Fibroblast of skin of right biceps (primary cell): ENCODE measurements around the gene ZBTB6.

Experiments used
- DNase-seq: peaks from one replicate; pipeline ENCODE4 v3.0.0-alpha.2; 2013

Gene ZBTB6

GRCh38 chr9:122912964-122913673 lies at the start of gene ZBTB6:
TSS of gene ZBTB6 (minus strand) at chr9:122913323. CDS start at chr9:122912072, 1,251 bp downstream.
- DNase-seq = peak; percentile 88

- no peak for DNase-seq
Observed at GRCh38 chr9:122961139-122961538, 48.0 kb upstream of the ZBTB6 start.

GRCh38 chr9:122955961-122956360 lies 42.8 kb upstream of the ZBTB6 start:
- no peak for DNase-seq

DNA sequence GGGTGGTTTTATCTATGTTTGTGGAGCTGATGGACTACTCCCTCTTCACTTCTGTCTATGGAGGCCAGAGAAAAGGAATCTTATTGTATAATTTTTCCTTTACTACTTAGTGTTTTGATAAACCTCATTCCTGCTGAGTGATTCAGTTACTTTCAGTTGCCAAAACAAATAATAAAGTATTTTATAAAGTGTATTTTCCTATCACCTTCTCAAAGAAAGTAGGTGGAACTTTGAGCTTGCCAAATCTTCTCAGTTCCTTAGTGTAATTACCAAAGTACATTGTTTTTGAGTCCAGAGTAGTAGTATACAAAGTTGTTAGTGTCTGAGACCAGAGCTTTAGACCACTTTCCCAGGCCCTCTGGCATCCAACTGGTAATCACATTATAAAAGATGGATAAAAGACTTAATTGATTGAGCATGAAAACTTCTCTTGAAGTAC lies 41.1 kb upstream of the ZBTB6 start:
- peak; percentile 47 for DNase-seq

- no peak for DNase-seq
Observed at GRCh38 chr9:122951056-122951455, 37.9 kb upstream of the ZBTB6 start.

DNA sequence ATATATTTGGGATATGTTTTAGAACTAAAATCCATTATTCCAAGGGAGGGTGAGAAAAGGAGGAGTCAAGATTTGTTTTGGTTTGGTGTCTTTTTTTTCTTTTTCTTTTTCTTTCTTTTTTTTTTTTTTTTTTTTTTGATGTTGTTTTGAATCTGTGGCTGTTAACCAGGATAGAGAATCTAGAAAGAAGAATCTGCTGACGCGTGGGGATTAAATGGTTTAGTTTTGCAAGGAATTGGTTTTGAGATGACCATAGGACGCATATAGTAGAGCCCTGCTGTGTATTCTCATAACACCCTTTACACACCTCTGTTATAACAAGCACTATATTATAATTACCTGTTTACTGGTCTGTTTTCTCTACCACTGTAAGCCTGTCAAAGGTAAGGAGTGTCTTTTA lies 37.1 kb upstream of the ZBTB6 start:
- DNase-seq = no peak

DNA sequence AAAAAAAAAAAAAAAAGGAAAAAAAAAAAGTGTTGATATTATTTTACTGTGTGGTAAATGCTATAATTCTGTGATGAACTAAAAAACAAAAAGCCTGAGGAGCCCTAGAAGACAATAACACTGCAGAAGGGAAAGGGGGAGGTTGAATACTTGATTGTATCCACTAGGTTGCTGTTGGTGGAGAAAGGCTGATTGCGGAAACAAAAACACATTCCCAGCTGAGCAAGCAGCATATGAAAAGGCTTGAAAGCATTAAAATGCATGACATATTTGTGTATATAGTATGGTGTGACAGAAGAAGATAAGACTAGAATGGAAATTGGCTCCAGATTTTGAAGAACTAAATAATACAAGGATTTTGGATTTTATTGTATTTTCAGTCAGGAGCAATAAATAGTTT lies 36.6 kb upstream of the ZBTB6 start:
- DNase-seq = peak; percentile 15

DNA sequence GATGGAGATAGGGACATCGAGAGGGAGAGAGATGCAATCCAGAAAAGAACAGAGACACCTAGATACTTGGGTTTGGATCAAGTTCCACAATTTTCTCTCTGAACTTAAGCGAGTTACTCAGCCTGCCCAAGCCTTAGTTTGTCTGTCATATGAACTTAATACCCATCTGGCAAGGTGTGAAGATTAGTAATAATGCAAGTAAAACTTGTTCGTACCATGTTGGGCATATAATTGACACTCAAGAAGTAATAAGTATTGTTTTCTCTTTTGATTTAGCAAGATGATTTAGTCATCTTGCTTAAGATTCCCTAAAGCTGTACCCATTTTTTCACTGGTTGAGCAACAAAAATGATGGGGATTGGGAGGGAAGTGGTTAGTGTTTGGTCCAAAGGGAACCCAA lies 35.2 kb upstream of the ZBTB6 start:
- DNase-seq = no peak

DNA sequence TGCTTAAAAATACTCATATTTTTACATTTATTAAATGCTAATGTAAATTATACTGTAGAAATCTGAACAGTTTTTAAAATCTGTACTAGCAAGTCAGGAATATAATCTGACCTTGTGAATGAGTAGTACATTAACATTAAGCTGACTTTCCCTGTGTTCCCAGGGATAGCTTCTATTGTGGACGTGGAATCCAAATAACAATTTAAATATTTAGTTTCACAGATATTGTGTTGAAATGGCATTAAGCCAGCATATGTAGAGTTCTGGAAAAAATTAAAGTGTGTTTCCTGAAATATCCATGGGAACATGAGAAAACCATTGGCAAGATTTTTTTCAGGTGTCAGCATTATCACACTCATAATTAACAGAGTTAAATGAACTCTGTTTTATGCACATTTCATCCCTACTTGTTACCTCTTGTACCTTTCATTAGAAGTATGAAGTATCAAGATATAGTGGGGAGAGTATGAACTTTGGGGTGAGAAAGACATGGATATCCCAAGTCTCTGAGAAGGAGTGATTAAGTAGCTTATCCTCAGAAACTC lies 33.4 kb upstream of the ZBTB6 start:
- no peak for DNase-seq

DNA sequence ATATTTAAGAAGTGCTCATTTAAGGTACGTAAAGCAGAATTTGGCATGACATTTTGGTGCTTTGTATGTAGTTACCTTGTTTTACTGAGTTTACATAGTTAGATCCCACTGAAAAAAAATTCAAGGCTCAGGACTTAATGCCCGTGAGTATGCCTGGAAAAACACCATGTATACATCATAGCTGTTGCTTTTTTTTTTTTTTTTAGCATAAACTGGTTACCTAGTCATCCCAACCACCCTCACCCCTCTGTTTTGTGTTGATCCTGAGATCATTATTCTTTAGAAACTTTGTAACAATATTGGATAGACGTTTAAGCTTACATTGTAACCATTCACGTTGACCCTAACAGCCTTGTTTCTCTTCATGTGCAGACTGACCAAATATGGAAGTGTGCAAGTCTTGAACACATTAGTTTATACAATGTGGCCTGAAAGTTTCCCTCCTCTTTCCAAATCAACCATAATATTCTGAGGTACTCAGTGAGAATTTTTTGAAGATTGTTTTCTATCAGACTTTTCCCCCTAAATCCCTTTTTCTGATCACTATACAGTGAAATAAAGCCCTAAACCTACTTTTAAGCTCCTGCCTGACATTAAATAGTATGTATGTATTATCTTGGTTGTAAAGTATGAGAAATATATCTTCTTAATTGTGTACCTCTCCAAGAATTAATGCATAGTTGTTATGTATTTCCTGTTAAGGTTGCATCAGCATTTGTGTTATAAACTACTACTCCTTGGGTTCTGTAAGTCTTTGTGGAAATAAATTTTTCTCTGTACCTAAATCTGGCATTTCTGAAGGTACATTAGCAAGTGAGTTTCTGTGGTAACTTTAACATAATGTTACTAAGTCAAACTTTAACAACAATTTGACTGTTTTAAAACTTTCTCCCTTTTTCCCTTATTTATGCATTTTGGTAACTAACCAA lies 32.1 kb upstream of the ZBTB6 start:
- no peak for DNase-seq

DNA sequence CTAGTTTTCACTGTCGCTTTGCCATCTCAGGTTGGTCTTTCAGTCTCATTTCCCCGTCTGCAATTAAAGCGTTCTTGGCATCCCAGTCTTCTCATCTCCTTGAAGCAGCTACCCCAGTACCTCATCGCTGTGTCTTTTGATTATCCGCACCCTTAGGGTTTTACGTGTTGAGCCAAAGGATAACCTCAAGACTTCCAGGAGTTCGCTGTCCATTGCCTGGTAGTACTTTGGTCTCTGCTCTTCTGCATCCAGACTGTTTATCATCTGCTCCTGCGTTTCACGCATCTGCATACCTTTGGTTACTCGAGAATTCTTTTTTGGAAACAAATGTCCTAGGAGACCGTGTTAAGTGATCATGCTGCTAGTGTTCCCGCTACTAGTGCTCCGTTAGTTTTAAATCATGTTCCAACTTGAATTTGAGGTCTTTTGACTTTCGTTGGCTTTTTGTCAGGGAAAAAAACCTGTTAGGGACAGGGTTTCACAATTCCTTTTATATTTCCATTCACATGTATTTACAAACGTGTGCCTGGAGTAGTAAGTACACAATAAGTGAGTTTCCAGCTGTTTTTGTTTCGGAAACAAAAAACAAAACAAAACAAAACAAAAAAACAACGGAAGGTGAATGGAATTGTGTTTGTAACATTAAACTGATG lies 28.6 kb upstream of the ZBTB6 start:
- peak; percentile 49 for DNase-seq

DNA sequence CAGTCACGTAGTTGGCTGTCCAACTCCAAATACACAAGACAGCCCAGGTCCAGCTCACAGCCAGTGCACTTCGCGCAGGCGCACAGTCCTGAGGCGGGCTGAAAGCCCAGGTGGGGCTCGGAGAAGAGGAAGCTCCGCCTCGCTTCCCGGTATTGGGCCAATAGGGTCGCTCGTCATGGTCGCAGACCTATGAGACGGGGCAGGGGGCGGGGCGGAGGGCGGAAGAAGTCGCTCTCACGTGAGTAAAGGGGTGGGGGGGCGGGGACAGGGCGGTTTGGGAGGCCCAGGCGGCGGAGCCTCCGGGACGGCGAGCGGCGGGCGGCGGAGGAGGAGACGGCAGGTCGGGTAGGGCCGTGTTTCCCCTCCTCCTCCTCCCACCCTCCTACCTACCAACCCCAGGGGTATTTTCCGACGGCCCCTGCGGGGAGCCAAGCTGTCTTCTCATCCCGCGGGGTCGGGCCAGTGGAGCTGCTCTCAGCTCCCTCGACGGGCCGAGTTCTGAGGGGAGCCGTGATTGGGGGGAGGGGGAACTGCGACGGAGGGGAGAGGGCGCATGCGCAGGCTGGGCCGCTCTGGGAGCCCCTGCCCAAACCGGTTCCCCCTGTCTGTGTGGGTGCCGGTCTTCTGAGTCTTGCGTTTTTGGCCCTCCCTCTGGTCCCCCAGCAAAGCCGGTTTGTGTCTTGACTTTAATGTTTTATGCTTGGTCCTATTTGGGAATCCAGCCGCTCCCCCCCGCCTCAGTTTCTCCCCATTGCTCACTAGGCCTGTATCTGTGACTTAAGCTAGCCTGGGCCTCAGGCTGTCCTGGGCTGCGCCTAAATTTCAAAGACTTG lies 27.8 kb upstream of the ZBTB6 start, which contains the start of gene RABGAP1:
RABGAP1 (plus strand) TSS at position 272 of the 833 bp plus-strand sequence. CDS start 16,040 bp downstream, outside the sequence.
- peak; percentile 98 for DNase-seq

DNA sequence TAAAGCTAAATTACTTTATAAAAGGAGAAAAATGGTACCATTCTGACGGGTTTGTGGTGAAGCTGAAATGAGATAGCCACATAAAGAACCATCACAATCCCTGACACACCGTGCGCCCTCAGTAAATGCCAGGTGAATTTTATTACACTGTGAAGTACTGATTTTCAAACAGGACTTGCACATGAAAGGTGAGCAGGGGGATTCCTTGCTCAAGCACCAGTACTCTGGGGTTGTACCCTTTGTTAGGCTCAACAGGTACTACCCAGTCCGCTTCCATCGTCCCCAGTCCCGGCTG lies 27.3 kb upstream of the ZBTB6 start:
- DNase-seq = no peak

DNA sequence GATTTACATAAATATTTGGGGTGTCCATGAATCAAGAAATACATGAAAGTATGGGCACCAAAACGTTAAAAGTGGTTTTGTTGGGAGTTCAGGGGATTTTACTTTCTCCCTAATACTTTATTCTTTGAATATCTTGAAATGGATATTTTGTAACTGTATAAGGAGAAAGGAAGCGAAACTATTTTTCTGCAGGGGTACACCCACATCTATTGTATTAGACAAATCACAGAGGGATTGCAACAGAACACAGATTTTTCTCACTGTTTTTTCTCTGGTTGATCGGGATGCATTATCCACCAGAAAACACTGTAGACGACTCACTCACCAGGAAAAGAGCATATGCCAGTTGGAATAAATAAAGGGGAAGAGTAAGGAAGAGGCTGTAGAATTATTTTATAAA lies 26.5 kb upstream of the ZBTB6 start:
- no peak for DNase-seq

- no peak for DNase-seq
Observed at GRCh38 chr9:122936883-122937282, 23.8 kb upstream of the ZBTB6 start.

GRCh38 chr9:122936464-122936863 lies 23.3 kb upstream of the ZBTB6 start:
- no peak for DNase-seq

GRCh38 chr9:122931226-122932121 lies 18.4 kb upstream of the ZBTB6 start, which contains the start of gene ZBTB26:
TSS of gene ZBTB26 (minus strand) at chr9:122931512. CDS start at chr9:122919934, 11,578 bp downstream.
- DNase-seq = peak; percentile 92

- DNase-seq = no peak
Observed at GRCh38 chr9:122930541-122931225, 17.6 kb upstream of the ZBTB6 start.

DNA sequence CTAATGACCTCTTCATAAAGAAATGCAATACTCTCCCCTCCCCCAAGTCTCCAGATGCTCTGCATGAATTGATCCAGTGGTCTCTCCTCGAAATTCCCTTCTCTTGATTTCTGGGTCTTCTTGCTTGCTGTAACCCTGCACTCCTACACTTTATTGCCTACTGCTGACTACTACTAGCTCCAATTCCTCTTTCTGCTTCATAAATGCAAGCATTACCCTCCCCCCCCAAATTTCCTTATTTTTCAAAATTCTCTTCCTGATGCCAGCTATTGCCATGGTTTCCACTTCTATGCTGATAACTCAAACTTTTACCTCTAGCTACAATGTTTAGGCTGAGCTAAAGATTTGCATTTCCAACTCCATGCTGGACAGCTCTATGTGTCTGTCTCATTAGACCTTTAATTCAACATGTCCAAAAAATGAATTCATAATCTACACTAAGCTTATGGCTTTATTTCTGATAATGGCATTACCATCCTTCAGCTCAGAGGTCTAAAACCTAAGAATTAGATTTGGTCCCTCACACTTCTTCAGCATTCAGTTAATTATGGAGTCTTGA lies 16.8 kb upstream of the ZBTB6 start:
- DNase-seq = no peak

DNA sequence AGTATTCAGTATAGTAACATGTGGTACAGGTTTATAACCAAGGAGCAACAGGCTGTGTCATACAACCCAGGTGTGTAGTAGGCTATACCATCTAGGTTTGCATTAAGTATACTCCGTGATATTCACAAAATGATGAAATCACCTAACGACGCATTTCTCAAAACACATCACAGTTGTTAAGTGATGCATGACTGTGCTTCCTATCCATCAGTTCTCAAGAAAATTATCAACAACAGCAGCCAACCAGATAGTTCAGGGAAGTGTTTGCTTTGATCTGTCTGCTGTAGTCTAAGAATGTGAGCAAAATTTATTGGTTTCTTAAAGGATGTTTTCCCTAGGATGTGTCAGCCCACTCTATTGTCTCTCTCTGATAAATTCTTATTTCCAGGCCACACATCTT lies 10.8 kb upstream of the ZBTB6 start:
- no peak for DNase-seq
